GM23338 (cell line): ENCODE measurements around the gene TMED10. TPM values are rescaled to one million over a fixed set of nuclear protein-coding genes. Genes with fewer than 3 reads are reported as not detected.

ENCODE experiments used
- ATAC-seq: fragments of 200-7000 bp; cut with Tn5 transposase; 3 replicates; pipeline ENCODE4 v1.9.1; 2020
- DNase-seq: peaks from one replicate; pipeline ENCODE4 v3.0.0-alpha.2; 2015; ENCODE audit warnings: low spot score
- H2AFZ ChIP-seq: fragments of 200-600 bp; sonication (generic); 2 replicates; pipeline ENCODE4 v1.8.0; 2016; ENCODE audit warnings: antibody characterized with exemption, mild to moderate bottlenecking, moderate library complexity
- H3F3A ChIP-seq: fragments of 200-600 bp; sonication (generic); replicated peaks from 2 replicates; pipeline ENCODE4 v1.8.0; 2017; ENCODE audit warnings: antibody characterized with exemption, mixed run types, low read depth
- H3K27ac ChIP-seq: fragments of 200-600 bp; sonication (generic); 2 replicates; pipeline ENCODE4 v1.6.1; 2016; ENCODE audit warnings: low read depth
- H3K27me3 ChIP-seq: fragments of 200-600 bp; sonication (generic); 2 replicates; pipeline ENCODE4 v1.8.0; 2016; ENCODE audit warnings: mild to moderate bottlenecking, mixed run types, moderate library complexity; ENCODE audit not compliant: insufficient read depth
- H3K36me3 ChIP-seq: fragments of 200-600 bp; sonication (generic); 2 replicates; pipeline ENCODE4 v1.8.0; 2016; ENCODE audit warnings: mild to moderate bottlenecking; ENCODE audit not compliant: insufficient read depth
- H3K4me1 ChIP-seq: fragments of 200-600 bp; sonication (generic); 2 replicates; pipeline ENCODE4 v1.8.0; 2016; ENCODE audit warnings: mild to moderate bottlenecking, moderate library complexity; ENCODE audit not compliant: insufficient read depth
- H3K4me2 ChIP-seq: fragments of 200-600 bp; sonication (generic); 2 replicates; pipeline ENCODE4 v1.7.1; 2017; ENCODE audit warnings: mixed run types
- H3K4me3 ChIP-seq: fragments of 200-600 bp; sonication (generic); 2 replicates; pipeline ENCODE4 v1.6.1; 2016; ENCODE audit warnings: mixed run types
- H3K79me2 ChIP-seq: fragments of 200-600 bp; sonication (generic); replicated peaks from 2 replicates; pipeline ENCODE4 v1.8.0; 2017; ENCODE audit warnings: mild to moderate bottlenecking; ENCODE audit not compliant: insufficient read depth
- H3K9me2 ChIP-seq: fragments of 200-600 bp; sonication (generic); 2 replicates; pipeline ENCODE4 v1.8.0; 2017; ENCODE audit not compliant: insufficient read depth
- H4K20me1 ChIP-seq: fragments of 200-600 bp; sonication (generic); replicated peaks from 2 replicates; pipeline ENCODE4 v1.8.0; 2017; ENCODE audit warnings: mild to moderate bottlenecking; ENCODE audit not compliant: insufficient read depth
- H3K27ac Mint-ChIP-seq: 2 replicates; pipeline ENCODE4 v1.8.0; 2020; ENCODE audit warnings: inconsistent platforms, mild to moderate bottlenecking, moderate library complexity, mixed read lengths
- H3K27me3 Mint-ChIP-seq: 3 replicates; pipeline ENCODE4 v1.8.0; 2022; ENCODE audit warnings: low read depth, mild to moderate bottlenecking, moderate library complexity, mixed read lengths, inconsistent platforms; ENCODE audit not compliant: insufficient read depth, poor library complexity
- H3K36me3 Mint-ChIP-seq: 3 replicates; pipeline ENCODE4 v1.8.0; 2021; ENCODE audit warnings: low read depth, mild to moderate bottlenecking, inconsistent platforms, moderate library complexity, mixed read lengths
- H3K4me1 Mint-ChIP-seq: 3 replicates; pipeline ENCODE4 v1.8.0; 2020; ENCODE audit warnings: mild to moderate bottlenecking, inconsistent platforms, mixed read lengths
- H3K4me3 Mint-ChIP-seq: 3 replicates; pipeline ENCODE4 v1.8.0; 2021; ENCODE audit warnings: moderate library complexity, mild to moderate bottlenecking, inconsistent platforms, mixed read lengths
- H3K9me3 Mint-ChIP-seq: 3 replicates; pipeline ENCODE4 v1.8.0; 2020; ENCODE audit warnings: moderate library complexity, mild to moderate bottlenecking, inconsistent platforms, mixed read lengths
- CREB1 ChIP-seq: fragments of 250-450 bp; sonication (Bioruptor Pico); IDR thresholded peaks from 2 replicates; pipeline ENCODE4 v1.5.0; 2020; ENCODE audit warnings: low read depth, mild to moderate bottlenecking, moderate library complexity
- EZH2 ChIP-seq: fragments of 200-600 bp; sonication (generic); IDR thresholded peaks from one replicate; pipeline ENCODE4 v1.8.0; 2017; ENCODE audit warnings: antibody characterized with exemption, mild to moderate bottlenecking, low read depth; ENCODE audit not compliant: unreplicated experiment
- EZH2phosphoT487 ChIP-seq: fragments of 200-600 bp; sonication (generic); IDR thresholded peaks from one replicate; pipeline ENCODE4 v1.8.1; 2018; ENCODE audit warnings: antibody characterized with exemption; ENCODE audit not compliant: unreplicated experiment
- JUNB ChIP-seq: IDR thresholded peaks from one replicate; pipeline ENCODE4 v1.6.1; 2016; ENCODE audit warnings: antibody characterized with exemption; ENCODE audit not compliant: unreplicated experiment
- NANOG ChIP-seq: IDR thresholded peaks from 2 replicates; pipeline ENCODE4 v1.6.1; 2016; ENCODE audit warnings: antibody characterized with exemption, borderline replicate concordance
- POLR2AphosphoS5 ChIP-seq: IDR thresholded peaks from 2 replicates; pipeline ENCODE4 v1.6.1; 2016; ENCODE audit warnings: antibody characterized with exemption, low read depth
- STAT1 ChIP-seq: IDR thresholded peaks from one replicate; pipeline ENCODE4 v1.6.1; 2016; ENCODE audit warnings: antibody characterized with exemption; ENCODE audit not compliant: unreplicated experiment
- ZNF114 ChIP-seq: fragments of 250-450 bp; sonication (Bioruptor Pico); IDR thresholded peaks from 2 replicates; pipeline ENCODE4 v1.5.0; 2020; ENCODE audit warnings: mild to moderate bottlenecking, moderate library complexity
- ZNF331 ChIP-seq: fragments of 250-450 bp; sonication (Bioruptor Pico); IDR thresholded peaks from 2 replicates; pipeline ENCODE4 v1.5.0; 2020; ENCODE audit warnings: low read depth, mild to moderate bottlenecking, moderate library complexity
- polyA plus RNA-seq: library from polyadenylated mRNA; unstranded; fragments of >200 nt; fragmentation: Nextera tagmentation; extraction: Ambion mirVana; gene quantifications from 2 replicates; pipeline ENCODE4 v1.2.1, GENCODE V29; 2016
- total RNA-seq: library from RNA; depleted of rRNA; stranded (reverse); fragments of >200 nt; shearing (Covaris generic); gene quantifications from 2 replicates; pipeline ENCODE4 v1.2.3, GENCODE V29; 2014
- TF ChIP-seq, protein P1 (sequence below): IDR thresholded peaks from one replicate; pipeline ENCODE4 v1.6.1; 2018; ENCODE audit warnings: antibody characterized with exemption; ENCODE audit not compliant: unreplicated experiment
- TF ChIP-seq, protein P2 (sequence below), 2 experiments: fragments of 200-600 bp in 1 of 2; sonication (generic) in 1 of 2; conservative IDR thresholded peaks; 2 replicates each; pipeline versions ENCODE4 v1.5.1 to v1.6.1; 2016 to 2017; ENCODE audit warnings: antibody characterized with exemption in 2 of 2, low read depth in 2 of 2, mild to moderate bottlenecking in 2 of 2, moderate library complexity in 1 of 2
- TF ChIP-seq, protein P3 (sequence below): fragments of 250-450 bp; sonication (Bioruptor Pico); IDR thresholded peaks from 2 replicates; pipeline ENCODE4 v1.5.0; 2020; ENCODE audit warnings: mild to moderate bottlenecking, moderate library complexity
- TF ChIP-seq, protein P4 (sequence below): IDR thresholded peaks from 2 replicates; pipeline ENCODE4 v1.6.1; 2016; ENCODE audit warnings: antibody characterized with exemption

Gene TMED10
- total and polyA plus RNA-seq, 2 experiments from 2014 or later: 180 to 196 TPM

DNA sequence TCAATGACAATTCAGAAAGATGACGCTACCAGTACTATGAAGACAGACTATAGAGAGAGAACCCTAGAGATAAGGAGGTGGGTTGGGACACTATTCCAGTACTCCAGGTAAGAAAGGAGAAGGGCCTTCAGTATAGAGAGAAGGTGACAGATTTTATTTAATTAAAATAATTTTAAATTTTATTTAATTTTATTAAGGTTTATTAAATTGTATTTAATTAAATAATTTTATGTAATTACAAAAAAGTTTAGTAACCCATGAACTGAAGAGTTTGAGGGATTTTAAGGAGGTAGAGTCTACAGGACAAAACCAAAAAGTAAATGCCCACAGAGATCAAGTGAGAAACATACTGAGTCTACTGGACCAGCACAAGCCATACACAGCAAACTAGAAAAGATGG, 20.3 kb downstream of the TMED10 start:
- TF ChIP-seq, protein P1, sequence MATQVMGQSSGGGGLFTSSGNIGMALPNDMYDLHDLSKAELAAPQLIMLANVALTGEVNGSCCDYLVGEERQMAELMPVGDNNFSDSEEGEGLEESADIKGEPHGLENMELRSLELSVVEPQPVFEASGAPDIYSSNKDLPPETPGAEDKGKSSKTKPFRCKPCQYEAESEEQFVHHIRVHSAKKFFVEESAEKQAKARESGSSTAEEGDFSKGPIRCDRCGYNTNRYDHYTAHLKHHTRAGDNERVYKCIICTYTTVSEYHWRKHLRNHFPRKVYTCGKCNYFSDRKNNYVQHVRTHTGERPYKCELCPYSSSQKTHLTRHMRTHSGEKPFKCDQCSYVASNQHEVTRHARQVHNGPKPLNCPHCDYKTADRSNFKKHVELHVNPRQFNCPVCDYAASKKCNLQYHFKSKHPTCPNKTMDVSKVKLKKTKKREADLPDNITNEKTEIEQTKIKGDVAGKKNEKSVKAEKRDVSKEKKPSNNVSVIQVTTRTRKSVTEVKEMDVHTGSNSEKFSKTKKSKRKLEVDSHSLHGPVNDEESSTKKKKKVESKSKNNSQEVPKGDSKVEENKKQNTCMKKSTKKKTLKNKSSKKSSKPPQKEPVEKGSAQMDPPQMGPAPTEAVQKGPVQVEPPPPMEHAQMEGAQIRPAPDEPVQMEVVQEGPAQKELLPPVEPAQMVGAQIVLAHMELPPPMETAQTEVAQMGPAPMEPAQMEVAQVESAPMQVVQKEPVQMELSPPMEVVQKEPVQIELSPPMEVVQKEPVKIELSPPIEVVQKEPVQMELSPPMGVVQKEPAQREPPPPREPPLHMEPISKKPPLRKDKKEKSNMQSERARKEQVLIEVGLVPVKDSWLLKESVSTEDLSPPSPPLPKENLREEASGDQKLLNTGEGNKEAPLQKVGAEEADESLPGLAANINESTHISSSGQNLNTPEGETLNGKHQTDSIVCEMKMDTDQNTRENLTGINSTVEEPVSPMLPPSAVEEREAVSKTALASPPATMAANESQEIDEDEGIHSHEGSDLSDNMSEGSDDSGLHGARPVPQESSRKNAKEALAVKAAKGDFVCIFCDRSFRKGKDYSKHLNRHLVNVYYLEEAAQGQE: no peak
- TF ChIP-seq EZH2phosphoT487: no peak
- TF ChIP-seq, protein P2, sequence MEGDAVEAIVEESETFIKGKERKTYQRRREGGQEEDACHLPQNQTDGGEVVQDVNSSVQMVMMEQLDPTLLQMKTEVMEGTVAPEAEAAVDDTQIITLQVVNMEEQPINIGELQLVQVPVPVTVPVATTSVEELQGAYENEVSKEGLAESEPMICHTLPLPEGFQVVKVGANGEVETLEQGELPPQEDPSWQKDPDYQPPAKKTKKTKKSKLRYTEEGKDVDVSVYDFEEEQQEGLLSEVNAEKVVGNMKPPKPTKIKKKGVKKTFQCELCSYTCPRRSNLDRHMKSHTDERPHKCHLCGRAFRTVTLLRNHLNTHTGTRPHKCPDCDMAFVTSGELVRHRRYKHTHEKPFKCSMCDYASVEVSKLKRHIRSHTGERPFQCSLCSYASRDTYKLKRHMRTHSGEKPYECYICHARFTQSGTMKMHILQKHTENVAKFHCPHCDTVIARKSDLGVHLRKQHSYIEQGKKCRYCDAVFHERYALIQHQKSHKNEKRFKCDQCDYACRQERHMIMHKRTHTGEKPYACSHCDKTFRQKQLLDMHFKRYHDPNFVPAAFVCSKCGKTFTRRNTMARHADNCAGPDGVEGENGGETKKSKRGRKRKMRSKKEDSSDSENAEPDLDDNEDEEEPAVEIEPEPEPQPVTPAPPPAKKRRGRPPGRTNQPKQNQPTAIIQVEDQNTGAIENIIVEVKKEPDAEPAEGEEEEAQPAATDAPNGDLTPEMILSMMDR (conservative IDR thresholded peaks at IDR 0.05; ENCODE audit: low read depth in 2 of 2): no peak
- TF ChIP-seq CREB1 (CRISPR knock-in tag): no peak
- no peak for TF ChIP-seq NANOG
- TF ChIP-seq, protein P3, sequence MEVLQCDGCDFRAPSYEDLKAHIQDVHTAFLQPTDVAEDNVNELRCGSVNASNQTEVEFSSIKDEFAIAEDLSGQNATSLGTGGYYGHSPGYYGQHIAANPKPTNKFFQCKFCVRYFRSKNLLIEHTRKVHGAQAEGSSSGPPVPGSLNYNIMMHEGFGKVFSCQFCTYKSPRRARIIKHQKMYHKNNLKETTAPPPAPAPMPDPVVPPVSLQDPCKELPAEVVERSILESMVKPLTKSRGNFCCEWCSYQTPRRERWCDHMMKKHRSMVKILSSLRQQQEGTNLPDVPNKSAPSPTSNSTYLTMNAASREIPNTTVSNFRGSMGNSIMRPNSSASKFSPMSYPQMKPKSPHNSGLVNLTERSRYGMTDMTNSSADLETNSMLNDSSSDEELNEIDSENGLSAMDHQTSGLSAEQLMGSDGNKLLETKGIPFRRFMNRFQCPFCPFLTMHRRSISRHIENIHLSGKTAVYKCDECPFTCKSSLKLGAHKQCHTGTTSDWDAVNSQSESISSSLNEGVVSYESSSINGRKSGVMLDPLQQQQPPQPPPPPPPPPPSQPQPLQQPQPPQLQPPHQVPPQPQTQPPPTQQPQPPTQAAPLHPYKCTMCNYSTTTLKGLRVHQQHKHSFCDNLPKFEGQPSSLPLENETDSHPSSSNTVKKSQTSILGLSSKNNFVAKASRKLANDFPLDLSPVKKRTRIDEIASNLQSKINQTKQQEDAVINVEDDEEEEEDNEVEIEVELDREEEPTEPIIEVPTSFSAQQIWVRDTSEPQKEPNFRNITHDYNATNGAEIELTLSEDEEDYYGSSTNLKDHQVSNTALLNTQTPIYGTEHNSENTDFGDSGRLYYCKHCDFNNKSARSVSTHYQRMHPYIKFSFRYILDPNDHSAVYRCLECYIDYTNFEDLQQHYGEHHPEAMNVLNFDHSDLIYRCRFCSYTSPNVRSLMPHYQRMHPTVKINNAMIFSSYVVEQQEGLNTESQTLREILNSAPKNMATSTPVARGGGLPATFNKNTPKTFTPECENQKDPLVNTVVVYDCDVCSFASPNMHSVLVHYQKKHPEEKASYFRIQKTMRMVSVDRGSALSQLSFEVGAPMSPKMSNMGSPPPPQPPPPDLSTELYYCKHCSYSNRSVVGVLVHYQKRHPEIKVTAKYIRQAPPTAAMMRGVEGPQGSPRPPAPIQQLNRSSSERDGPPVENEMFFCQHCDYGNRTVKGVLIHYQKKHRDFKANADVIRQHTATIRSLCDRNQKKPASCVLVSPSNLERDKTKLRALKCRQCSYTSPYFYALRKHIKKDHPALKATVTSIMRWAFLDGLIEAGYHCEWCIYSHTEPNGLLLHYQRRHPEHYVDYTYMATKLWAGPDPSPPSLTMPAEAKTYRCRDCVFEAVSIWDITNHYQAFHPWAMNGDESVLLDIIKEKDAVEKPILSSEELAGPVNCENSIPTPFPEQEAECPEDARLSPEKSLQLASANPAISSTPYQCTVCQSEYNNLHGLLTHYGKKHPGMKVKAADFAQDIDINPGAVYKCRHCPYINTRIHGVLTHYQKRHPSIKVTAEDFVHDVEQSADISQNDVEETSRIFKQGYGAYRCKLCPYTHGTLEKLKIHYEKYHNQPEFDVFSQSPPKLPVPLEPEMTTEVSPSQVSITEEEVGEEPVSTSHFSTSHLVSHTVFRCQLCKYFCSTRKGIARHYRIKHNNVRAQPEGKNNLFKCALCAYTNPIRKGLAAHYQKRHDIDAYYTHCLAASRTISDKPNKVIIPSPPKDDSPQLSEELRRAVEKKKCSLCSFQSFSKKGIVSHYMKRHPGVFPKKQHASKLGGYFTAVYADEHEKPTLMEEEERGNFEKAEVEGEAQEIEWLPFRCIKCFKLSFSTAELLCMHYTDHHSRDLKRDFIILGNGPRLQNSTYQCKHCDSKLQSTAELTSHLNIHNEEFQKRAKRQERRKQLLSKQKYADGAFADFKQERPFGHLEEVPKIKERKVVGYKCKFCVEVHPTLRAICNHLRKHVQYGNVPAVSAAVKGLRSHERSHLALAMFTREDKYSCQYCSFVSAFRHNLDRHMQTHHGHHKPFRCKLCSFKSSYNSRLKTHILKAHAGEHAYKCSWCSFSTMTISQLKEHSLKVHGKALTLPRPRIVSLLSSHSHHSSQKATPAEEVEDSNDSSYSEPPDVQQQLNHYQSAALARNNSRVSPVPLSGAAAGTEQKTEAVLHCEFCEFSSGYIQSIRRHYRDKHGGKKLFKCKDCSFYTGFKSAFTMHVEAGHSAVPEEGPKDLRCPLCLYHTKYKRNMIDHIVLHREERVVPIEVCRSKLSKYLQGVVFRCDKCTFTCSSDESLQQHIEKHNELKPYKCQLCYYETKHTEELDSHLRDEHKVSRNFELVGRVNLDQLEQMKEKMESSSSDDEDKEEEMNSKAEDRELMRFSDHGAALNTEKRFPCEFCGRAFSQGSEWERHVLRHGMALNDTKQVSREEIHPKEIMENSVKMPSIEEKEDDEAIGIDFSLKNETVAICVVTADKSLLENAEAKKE (CRISPR knock-in tag): no peak
- no peak for TF ChIP-seq STAT1
- TF ChIP-seq ZNF114 (CRISPR knock-in tag): no peak
- no peak for TF ChIP-seq ZNF331 (CRISPR knock-in tag)
- no peak for TF ChIP-seq EZH2
- TF ChIP-seq POLR2AphosphoS5: no peak
- no peak for TF ChIP-seq JUNB
- TF ChIP-seq, protein P4, sequence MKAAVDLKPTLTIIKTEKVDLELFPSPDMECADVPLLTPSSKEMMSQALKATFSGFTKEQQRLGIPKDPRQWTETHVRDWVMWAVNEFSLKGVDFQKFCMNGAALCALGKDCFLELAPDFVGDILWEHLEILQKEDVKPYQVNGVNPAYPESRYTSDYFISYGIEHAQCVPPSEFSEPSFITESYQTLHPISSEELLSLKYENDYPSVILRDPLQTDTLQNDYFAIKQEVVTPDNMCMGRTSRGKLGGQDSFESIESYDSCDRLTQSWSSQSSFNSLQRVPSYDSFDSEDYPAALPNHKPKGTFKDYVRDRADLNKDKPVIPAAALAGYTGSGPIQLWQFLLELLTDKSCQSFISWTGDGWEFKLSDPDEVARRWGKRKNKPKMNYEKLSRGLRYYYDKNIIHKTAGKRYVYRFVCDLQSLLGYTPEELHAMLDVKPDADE: no peak
- H3K36me3 ChIP-seq: 0 out of 2 replicates have a peak, but pooled peaks cover 5% of the 10 kb centered on the region
- H2AFZ ChIP-seq: no peak overlapping the region
- no peaks in the 10 kb centered on the region for H3K9me3 Mint-ChIP-seq
- no peaks in the 10 kb centered on the region for H3F3A ChIP-seq
- H3K27me3 ChIP-seq: no peaks in the 10 kb centered on the region
- no peak overlapping the region for H3K27ac ChIP-seq
- no peaks in the 10 kb centered on the region for H3K27me3 Mint-ChIP-seq
- peaks cover 11% of the 10 kb centered on the region; the same call in 1 of the 2 replicates for H3K4me1 ChIP-seq
- no peak overlapping the region for H3K4me3 ChIP-seq
- no peak overlapping the region for H3K4me2 ChIP-seq
- no peak overlapping the region for H3K27ac Mint-ChIP-seq
- H3K9me2 ChIP-seq: no peaks in the 10 kb centered on the region
- DNase-seq (no peak), ATAC-seq (no peak)
- 0 out of 3 replicates have a peak, but pooled peaks cover 4% of the 10 kb centered on the region for H3K36me3 Mint-ChIP-seq
- peaks cover 22% of the 10 kb centered on the region; the same call in 2 of the 3 replicates for H3K4me1 Mint-ChIP-seq
- H4K20me1 ChIP-seq: peaks cover 26% of the 10 kb centered on the region; the same call in 1 of the 2 replicates
- H3K4me3 Mint-ChIP-seq: no peak overlapping the region
- peaks cover 77% of the 10 kb centered on the region for H3K79me2 ChIP-seq
